Smooth muscle cell (in vitro differentiated cells): ENCODE measurements around the gene CDK4. TPM values are rescaled to one million over a fixed set of nuclear protein-coding genes. Genes with fewer than 3 reads are reported as not detected.
A peak's percentile ranks its signal among the peaks of the same experiment; 100 is the strongest.

Experiments
- DNase-seq: peaks from one replicate; lab custom pipeline; 2025; ENCODE audit not compliant: unreplicated experiment; lab: John Stamatoyannopoulos, UW
- H2AFZ ChIP-seq: fragments of 200-600 bp; sonication (generic); 2 replicates; pipeline ENCODE4 v1.6.0; 2016; ENCODE audit warnings: antibody characterized with exemption, low read depth, mild to moderate bottlenecking
- H3F3A ChIP-seq: fragments of 200-600 bp; sonication (generic); 2 replicates; pipeline ENCODE4 v1.6.0; 2017; ENCODE audit warnings: antibody characterized with exemption, low read depth
- H3K27ac ChIP-seq: fragments of 200-600 bp; sonication (generic); 2 replicates; pipeline ENCODE4 v1.5.1; 2016; ENCODE audit warnings: low read depth, mild to moderate bottlenecking
- H3K27me3 ChIP-seq: fragments of 200-600 bp; sonication (generic); 2 replicates; pipeline ENCODE4 v1.6.1; 2016; ENCODE audit warnings: low read depth, mild to moderate bottlenecking
- H3K36me3 ChIP-seq: fragments of 200-600 bp; sonication (generic); 2 replicates; pipeline ENCODE4 v1.5.1; 2016; ENCODE audit warnings: low read depth
- H3K4me1 ChIP-seq: fragments of 200-600 bp; sonication (generic); 2 replicates; pipeline ENCODE4 v1.5.1; 2016; ENCODE audit warnings: low read depth
- H3K4me2 ChIP-seq: fragments of 200-600 bp; sonication (generic); 2 replicates; pipeline ENCODE4 v1.6.0; 2016; ENCODE audit warnings: mild to moderate bottlenecking
- H3K4me3 ChIP-seq: fragments of 200-600 bp; sonication (generic); 2 replicates; pipeline ENCODE4 v1.5.1; 2016; ENCODE audit warnings: mild to moderate bottlenecking
- H3K79me2 ChIP-seq: fragments of 200-600 bp; sonication (generic); 2 replicates; pipeline ENCODE4 v1.6.0; 2016; ENCODE audit warnings: low read depth, mild to moderate bottlenecking
- H3K9ac ChIP-seq: fragments of 200-600 bp; sonication (generic); 2 replicates; pipeline ENCODE4 v1.6.0; 2016; ENCODE audit warnings: low read depth
- H3K9me3 ChIP-seq: fragments of 200-600 bp; sonication (generic); replicated peaks from 2 replicates; pipeline ENCODE4 v1.5.1; 2016; ENCODE audit warnings: low read depth
- H4K20me1 ChIP-seq: fragments of 200-600 bp; sonication (generic); 2 replicates; pipeline ENCODE4 v1.6.0; 2016; ENCODE audit warnings: low read depth
- CTCF ChIP-seq: fragments of 200-600 bp; sonication (generic); IDR thresholded peaks from 2 replicates; pipeline ENCODE4 v1.5.1; 2017; ENCODE audit warnings: borderline replicate concordance, mild to moderate bottlenecking, antibody characterized with exemption; ENCODE audit not compliant: insufficient read depth, poor library complexity, severe bottlenecking
- WGBS: methylation state at CpG from one replicate; pipeline ENCODE4 v1.1.7; 2016; ENCODE audit warnings: low lambda C conversion rate; 5-methylcytosine and 5-hydroxymethylcytosine counted together
- polyA plus RNA-seq: library from polyadenylated mRNA; unstranded; fragments of >200 nt; fragmentation: Nextera tagmentation; extraction: Ambion mirVana; gene quantifications from 2 replicates; pipeline ENCODE4 v1.2.1, GENCODE V29; 2016
- total RNA-seq: library from RNA; depleted of rRNA; stranded (reverse); fragments of >200 nt; gene quantifications from 2 replicates; pipeline ENCODE4 v1.2.3, GENCODE V29; 2014

CDK4 gene
- total and polyA plus RNA-seq, 2 experiments from 2014 or later: 144 to 235 TPM

GRCh38 chr12:57750561-57751431 is 1.3 kb downstream of the CDK4 start:
- peak overlapping the region; percentile 62 for H3K4me3 ChIP-seq
- H2AFZ ChIP-seq: no peak overlapping the region
- H3K27ac ChIP-seq: peak overlapping the region; percentile 91
- WGBS: 96% methylated on average over 15 of the region's 15 CpGs
- DNase-seq: no peak
- peak overlapping the region; percentile 92 for H3K4me2 ChIP-seq
- no peaks in the 10 kb centered on the region for H4K20me1 ChIP-seq
- no peak for TF ChIP-seq CTCF
- H3K9ac ChIP-seq: peak overlapping the region; percentile 93
- peaks cover 19% of the 10 kb centered on the region for H3K4me1 ChIP-seq
- H3K9me3 ChIP-seq: no peaks in the 10 kb centered on the region
- peaks cover 19% of the 10 kb centered on the region for H3F3A ChIP-seq
- peaks cover 15% of the 10 kb centered on the region for H3K27me3 ChIP-seq
- H3K79me2 ChIP-seq: peaks cover 23% of the 10 kb centered on the region
- no peaks in the 10 kb centered on the region for H3K36me3 ChIP-seq

DNA sequence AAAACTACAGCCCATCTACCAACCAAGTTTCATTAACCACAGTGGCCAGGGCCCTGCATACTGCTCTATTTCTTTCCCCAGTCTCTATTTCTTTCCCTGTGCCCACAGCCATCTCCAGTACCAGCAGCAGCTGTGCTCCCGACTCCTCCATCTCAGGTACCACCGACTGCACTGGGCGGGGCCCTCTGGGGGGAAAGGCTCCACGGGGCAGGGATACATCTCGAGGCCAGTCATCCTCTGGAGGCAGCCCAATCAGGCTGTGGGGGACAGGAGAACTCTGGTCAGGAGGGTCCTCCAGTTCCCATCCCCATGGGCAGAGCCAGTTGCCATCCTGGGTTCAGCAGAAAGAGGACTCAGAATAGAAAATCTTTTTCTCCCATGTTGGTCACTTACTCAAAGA is 3.0 kb downstream of the CDK4 start:
- no peak overlapping the region for H3K4me2 ChIP-seq
- no peak overlapping the region for H3K9ac ChIP-seq
- peaks cover 19% of the 10 kb centered on the region for H3K4me1 ChIP-seq
- H3K27ac ChIP-seq: no peak overlapping the region
- 96% methylated on average over 5 of the region's 5 CpGs for WGBS
- no peak for TF ChIP-seq CTCF
- H3K9me3 ChIP-seq: no peaks in the 10 kb centered on the region
- no peaks in the 10 kb centered on the region for H3K36me3 ChIP-seq
- peaks cover 22% of the 10 kb centered on the region for H3F3A ChIP-seq
- H2AFZ ChIP-seq: no peak overlapping the region
- H3K27me3 ChIP-seq: peaks cover 6% of the 10 kb centered on the region
- DNase-seq: no peak
- peaks cover 23% of the 10 kb centered on the region for H3K79me2 ChIP-seq
- H4K20me1 ChIP-seq: no peaks in the 10 kb centered on the region
- no peak overlapping the region for H3K4me3 ChIP-seq

DNA sequence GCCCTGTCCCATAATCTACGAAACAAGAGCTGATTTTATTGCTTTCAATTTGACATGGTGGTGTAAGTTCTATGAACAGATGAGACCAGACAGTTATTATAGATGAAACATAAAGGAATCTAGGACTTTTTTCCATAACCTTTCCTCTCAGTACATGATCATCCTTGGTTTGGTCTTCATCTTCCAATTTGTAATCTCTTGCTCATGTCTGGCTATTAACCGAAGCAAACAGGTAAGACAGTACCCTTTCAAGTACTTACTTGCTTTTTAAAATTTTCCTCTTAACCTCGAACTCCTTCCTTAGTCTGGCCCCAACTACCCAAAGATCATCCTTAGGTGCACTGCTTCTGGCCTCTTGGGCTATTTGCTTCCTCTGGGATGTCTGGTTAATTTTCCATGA is 6.1 kb downstream of the CDK4 start:
- WGBS: 96% methylated on average over 3 of the region's 3 CpGs
- H3K27me3 ChIP-seq: peaks cover 22% of the 10 kb centered on the region
- no peak for TF ChIP-seq CTCF
- H3K4me1 ChIP-seq: peaks cover 8% of the 10 kb centered on the region
- H4K20me1 ChIP-seq: no peaks in the 10 kb centered on the region
- no peaks in the 10 kb centered on the region for H3K9me3 ChIP-seq
- peaks cover 18% of the 10 kb centered on the region for H3F3A ChIP-seq
- H3K36me3 ChIP-seq: no peaks in the 10 kb centered on the region
- no peak overlapping the region for H3K9ac ChIP-seq
- no peak overlapping the region for H2AFZ ChIP-seq
- no peak for DNase-seq
- peak overlapping the region; percentile 73 for H3K4me3 ChIP-seq
- H3K4me2 ChIP-seq: peak overlapping the region; percentile 86
- peaks cover 17% of the 10 kb centered on the region for H3K79me2 ChIP-seq
- peak overlapping the region; percentile 92 for H3K27ac ChIP-seq
